HG02678 (cell line): ENCODE data around the gene MXD4.

ENCODE experiments used
- ATAC-seq: cut with Tn5 transposase; IDR thresholded peaks from one replicate; pipeline ENCODE4 v1.9.1; 2021; ENCODE audit warnings: mild to moderate bottlenecking, moderate library complexity; ENCODE audit not compliant: unreplicated experiment

MXD4 gene

GRCh38 chr4:2265113-2266110, 3.5 kb upstream of the MXD4 start:
- ATAC-seq = no peak

GRCh38 chr4:2264481-2265041, 2.7 kb upstream of the MXD4 start:
- no peak for ATAC-seq

- no peak for ATAC-seq
These were observed 2.0 kb upstream of the MXD4 start for GRCh38 chr4:2263926-2264321.

- ATAC-seq = no peak
These were observed 988 bp upstream of the MXD4 start for GRCh38 chr4:2262944-2263250.

GRCh38 chr4:2262145-2262943, 435 bp upstream of the MXD4 start:
- peak; percentile 89 for ATAC-seq

GRCh38 chr4:2261110-2261852, 628 bp downstream of the MXD4 start:
- peak; percentile 23 for ATAC-seq

- ATAC-seq = no peak
These were observed 1.4 kb downstream of the MXD4 start for GRCh38 chr4:2260344-2261109.

GRCh38 chr4:2259541-2260343, 2.2 kb downstream of the MXD4 start:
- ATAC-seq = no peak

- ATAC-seq = no peak
These were observed 2.8 kb downstream of the MXD4 start for GRCh38 chr4:2259036-2259540.

GRCh38 chr4:2258091-2259035, 3.5 kb downstream of the MXD4 start:
- no peak for ATAC-seq

- ATAC-seq = no peak
These were observed 4.4 kb downstream of the MXD4 start for GRCh38 chr4:2257361-2258081.

- ATAC-seq = no peak
These were observed 5.1 kb downstream of the MXD4 start for GRCh38 chr4:2256781-2257191.

- no peak for ATAC-seq
These were observed 5.7 kb downstream of the MXD4 start for GRCh38 chr4:2256156-2256731.

- ATAC-seq = no peak
These were observed 6.3 kb downstream of the MXD4 start for GRCh38 chr4:2255501-2256155.

- no peak for ATAC-seq
These were observed 7.0 kb downstream of the MXD4 start for GRCh38 chr4:2254665-2255500.
